H1 (cell line): ENCODE results near the gene HIPK2.

ENCODE experiments used
- CEBPB ChIP-seq: IDR thresholded peaks from 2 replicates; pipeline ENCODE4 v1.6.1; 2012; ENCODE audit warnings: low read depth, low read length
- CTCF ChIP-seq, 3 experiments: IDR thresholded peaks; 1 replicate in 2 of 3; 2 replicates in 1 of 3; pipeline versions ENCODE4 v1.5.1 to v1.6.1; 2011; ENCODE audit warnings: low read length in 3 of 3, mild to moderate bottlenecking in 3 of 3, inconsistent platforms in 2 of 3, low read depth in 1 of 3, moderate library complexity in 1 of 3; ENCODE audit not compliant: insufficient read depth in 1 of 3; ENCODE audit errors: control extremely low read depth in 1 of 3

- TF ChIP-seq CTCF (IDR thresholded peaks at IDR 0.05; ENCODE audit: control extremely low read depth in 1 of 3, insufficient read depth in 1 of 3, low read depth in 1 of 3, low read length in 3 of 3) (no peak), CEBPB (no peak)
Measured at GRCh38 chr7:139650429-139651100, 127.2 kb downstream of the HIPK2 start.
